GM12891 (cell line): ENCODE measurements around the gene XPO5.
A peak's percentile ranks its signal among the peaks of the same experiment; 100 is the strongest.

ENCODE experiments used
- DNase-seq: peaks from one replicate; pipeline ENCODE4 v3.0.0; 2011; ENCODE audit warnings: low spot score; ENCODE audit not compliant: insufficient read length
- FAIRE-seq: peaks from 2 replicates; lab custom pipeline; 2011; peaks lifted over from hg19 to GRCh38; lab: Jason Lieb, UNC
- PAX5 ChIP-seq: IDR thresholded peaks from 2 replicates; pipeline ENCODE4 v1.6.1; 2011; ENCODE audit warnings: low read length, moderate library complexity, mild to moderate bottlenecking; ENCODE audit not compliant: insufficient read depth, severe bottlenecking
- POLR2A ChIP-seq: IDR thresholded peaks from 2 replicates; pipeline ENCODE4 v1.6.1; 2011; ENCODE audit warnings: low read depth, low read length, control low read depth
- POLR2AphosphoS5 ChIP-seq: IDR thresholded peaks from 2 replicates; pipeline ENCODE4 v1.6.1; 2011; ENCODE audit warnings: low read depth, low read length, control low read depth
- POU2F2 ChIP-seq: IDR thresholded peaks from 2 replicates; pipeline ENCODE4 v1.6.1; 2011; ENCODE audit warnings: low read depth, mild to moderate bottlenecking, control low read depth, low read length, moderate library complexity
- SPI1 ChIP-seq: IDR thresholded peaks from 2 replicates; pipeline ENCODE4 v1.6.1; 2011; ENCODE audit warnings: low read depth, low read length, control low read depth
- TAF1 ChIP-seq: IDR thresholded peaks from 2 replicates; pipeline ENCODE4 v1.6.1; 2011; ENCODE audit warnings: low read depth, low read length, control low read depth

The XPO5 gene

DNA sequence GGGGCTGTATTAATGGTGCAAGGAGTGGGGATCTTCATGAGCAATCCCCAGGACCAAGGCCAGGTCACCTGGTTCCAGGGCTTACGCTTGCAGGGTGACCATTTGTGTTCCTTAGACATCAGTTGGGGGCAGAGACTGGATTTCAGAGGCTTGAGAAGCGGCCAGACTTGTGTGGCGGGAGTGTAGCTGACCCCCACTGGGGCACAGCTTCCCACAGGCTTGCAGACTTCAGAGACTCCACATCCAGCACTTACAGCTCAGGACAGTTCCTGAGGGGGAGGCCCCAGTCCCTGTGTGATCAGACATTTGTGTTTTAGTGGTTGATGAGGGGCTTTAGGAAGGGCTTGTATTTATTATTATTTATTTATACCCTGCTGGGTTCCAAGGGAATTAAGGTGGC, 83.2 kb downstream of the XPO5 start:
- TF ChIP-seq POLR2A = no peak
- no peak for TF ChIP-seq TAF1
- no peak for TF ChIP-seq POLR2AphosphoS5
- no peak for TF ChIP-seq PAX5
- TF ChIP-seq POU2F2 = no peak
- TF ChIP-seq SPI1 = no peak
- FAIRE-seq = no peak
- no peak for DNase-seq

DNA sequence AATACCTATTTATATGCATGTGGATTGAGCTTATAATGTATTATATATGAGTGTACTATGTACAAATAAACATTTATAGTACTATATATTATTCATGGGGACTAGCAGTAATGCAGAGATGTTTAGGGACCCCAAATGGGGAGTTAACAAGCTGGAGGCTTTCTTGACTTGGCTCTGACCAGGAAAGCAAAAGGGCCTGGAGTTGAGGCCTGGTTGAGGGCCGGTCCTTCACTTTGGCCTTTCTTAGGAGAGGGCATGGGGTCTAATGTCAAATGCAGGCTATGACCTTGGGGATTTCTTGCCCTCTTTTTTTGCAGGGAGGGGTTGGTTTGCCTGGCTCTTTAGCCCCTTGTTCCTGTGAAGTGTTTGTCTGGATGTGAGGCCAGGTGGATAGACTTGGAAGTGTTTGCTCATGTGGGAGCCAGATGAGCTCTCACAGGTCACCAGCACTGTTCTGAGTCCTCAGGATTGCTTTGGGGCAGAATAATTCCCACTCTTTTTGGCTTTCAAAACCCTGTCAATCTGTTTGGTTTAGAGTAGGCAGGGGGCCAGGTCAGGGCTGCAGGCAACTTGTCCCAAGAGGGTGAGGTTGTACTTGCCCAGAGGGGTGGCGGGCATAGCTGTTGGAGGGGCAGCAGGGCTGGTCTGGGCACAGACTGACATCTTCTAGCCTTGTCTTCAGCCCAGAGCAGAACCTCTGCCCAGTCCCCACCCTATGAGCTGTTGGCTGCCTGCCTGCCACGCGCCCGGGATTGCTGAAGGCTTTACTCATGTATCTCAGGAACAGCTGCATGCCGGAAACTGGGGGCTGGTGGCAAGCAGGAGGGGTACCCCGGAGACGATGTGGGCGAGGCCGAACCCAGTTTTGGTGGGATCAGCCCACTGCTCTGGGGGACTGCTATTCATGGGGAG, 83.8 kb downstream of the XPO5 start:
- DNase-seq = no peak
- no peak for FAIRE-seq
- TF ChIP-seq SPI1 (no peak), PAX5 (no peak), POLR2A (no peak), POU2F2 (no peak), POLR2AphosphoS5 (no peak)

DNA sequence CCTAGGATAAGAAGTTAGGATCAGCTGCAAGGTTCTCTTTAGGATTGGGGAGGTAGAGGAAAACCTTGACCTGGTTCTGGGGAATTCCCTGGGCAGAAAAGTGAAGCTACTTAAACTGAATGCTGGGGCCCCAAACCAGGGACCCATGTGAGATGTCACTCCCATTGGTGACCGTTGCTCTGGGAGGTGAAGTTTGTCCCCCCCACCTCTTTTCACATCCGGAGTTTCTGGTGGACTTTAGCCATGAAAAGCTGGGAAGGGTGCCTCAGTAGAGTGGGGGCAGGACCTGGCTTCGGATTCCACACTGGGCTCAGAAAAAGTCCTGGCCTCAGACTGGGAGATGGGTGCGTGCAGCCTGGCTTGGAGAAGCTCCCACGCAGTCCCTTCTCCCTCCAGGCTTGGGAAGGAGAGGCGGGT, 85.3 kb downstream of the XPO5 start:
- DNase-seq (no peak), FAIRE-seq (no peak)
- no peak for TF ChIP-seq POLR2A
- no peak for TF ChIP-seq PAX5
- no peak for TF ChIP-seq POLR2AphosphoS5
- no peak for TF ChIP-seq TAF1
- no peak for TF ChIP-seq POU2F2
- no peak for TF ChIP-seq SPI1

DNA sequence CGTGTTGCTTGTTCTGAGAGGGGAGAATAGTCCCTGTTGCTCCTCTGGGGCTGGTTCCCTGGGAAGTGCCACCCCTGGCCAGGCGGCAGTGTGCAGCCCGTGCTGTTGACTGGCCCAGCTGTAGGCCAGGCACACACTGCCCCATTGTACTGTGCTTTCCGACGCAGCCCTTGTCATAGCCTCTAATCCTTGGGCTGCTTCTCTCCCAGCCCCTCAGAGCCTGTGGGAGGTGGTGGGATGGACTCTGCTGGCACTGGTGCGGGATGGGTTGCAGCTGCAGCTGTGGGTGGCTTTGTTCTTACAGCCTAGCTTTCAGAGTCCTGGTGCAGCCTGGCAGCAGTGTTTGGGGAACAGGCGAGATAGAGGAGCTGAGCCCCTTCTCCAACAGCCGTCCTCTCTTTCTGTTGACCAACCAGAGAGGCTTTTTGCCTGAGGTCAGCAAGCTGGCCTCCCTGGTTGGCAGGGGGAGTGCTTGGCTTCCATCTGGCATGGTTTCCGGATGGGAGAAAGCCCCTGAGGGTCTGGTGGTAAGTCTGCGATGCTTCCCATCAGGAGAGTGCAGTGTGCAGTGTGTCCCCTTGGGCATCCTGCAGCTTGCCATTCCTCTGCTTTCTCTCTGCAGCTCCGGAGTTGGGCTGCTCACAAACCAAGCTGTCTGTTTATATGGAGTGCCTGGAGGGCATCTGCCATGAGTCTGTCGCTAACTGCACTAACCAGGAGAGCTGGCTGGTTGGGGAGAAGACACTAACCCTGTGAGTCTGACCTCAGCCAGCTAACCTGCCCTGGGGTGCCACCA, 86.4 kb downstream of the XPO5 start:
- TF ChIP-seq SPI1 = no peak
- no peak for DNase-seq
- FAIRE-seq = no peak

GRCh38 chr6:43488667-43489276, 87.1 kb downstream of the XPO5 start:
- FAIRE-seq = no peak
- no peak for DNase-seq
- TF ChIP-seq TAF1 = no peak
- no peak for TF ChIP-seq POLR2A
- TF ChIP-seq POLR2AphosphoS5 = no peak
- no peak for TF ChIP-seq SPI1
- TF ChIP-seq POU2F2 = no peak
- no peak for TF ChIP-seq PAX5

- FAIRE-seq = no peak
- DNase-seq = no peak
- no peak for TF ChIP-seq SPI1
- no peak for TF ChIP-seq POLR2AphosphoS5
- no peak for TF ChIP-seq TAF1
- TF ChIP-seq POU2F2 = no peak
- no peak for TF ChIP-seq PAX5
- no peak for TF ChIP-seq POLR2A
Measured at GRCh38 chr6:43481591-43482236, 94.1 kb downstream of the XPO5 start.

GRCh38 chr6:43481075-43481474, 94.8 kb downstream of the XPO5 start:
- TF ChIP-seq PAX5 = no peak
- TF ChIP-seq SPI1 = no peak
- no peak for TF ChIP-seq POLR2A
- TF ChIP-seq POLR2AphosphoS5 = no peak
- no peak for TF ChIP-seq TAF1
- no peak for TF ChIP-seq POU2F2
- DNase-seq = no peak
- no peak for FAIRE-seq

DNA sequence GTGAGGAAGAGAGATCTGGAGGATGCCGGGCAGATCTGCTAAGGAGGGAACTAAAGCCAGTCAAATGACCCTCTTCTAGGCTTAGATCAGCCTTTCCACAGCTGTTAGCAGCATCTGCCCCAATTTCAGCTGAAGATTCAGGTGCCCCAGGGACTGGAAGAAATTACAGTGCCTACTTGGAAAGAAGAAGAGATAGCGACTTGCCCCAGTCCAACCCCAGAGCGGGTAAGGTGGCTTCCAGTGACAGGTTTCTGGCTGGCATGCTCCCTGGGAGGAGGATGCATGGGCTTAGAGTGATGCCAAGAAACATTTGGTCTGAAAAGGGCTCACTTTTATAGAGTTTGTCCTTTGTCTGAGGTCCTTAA, 97.8 kb downstream of the XPO5 start:
- FAIRE-seq (no peak), DNase-seq (no peak)
- TF ChIP-seq POLR2A = no peak
- TF ChIP-seq SPI1 = no peak
- no peak for TF ChIP-seq PAX5
- TF ChIP-seq POLR2AphosphoS5 = no peak

DNA sequence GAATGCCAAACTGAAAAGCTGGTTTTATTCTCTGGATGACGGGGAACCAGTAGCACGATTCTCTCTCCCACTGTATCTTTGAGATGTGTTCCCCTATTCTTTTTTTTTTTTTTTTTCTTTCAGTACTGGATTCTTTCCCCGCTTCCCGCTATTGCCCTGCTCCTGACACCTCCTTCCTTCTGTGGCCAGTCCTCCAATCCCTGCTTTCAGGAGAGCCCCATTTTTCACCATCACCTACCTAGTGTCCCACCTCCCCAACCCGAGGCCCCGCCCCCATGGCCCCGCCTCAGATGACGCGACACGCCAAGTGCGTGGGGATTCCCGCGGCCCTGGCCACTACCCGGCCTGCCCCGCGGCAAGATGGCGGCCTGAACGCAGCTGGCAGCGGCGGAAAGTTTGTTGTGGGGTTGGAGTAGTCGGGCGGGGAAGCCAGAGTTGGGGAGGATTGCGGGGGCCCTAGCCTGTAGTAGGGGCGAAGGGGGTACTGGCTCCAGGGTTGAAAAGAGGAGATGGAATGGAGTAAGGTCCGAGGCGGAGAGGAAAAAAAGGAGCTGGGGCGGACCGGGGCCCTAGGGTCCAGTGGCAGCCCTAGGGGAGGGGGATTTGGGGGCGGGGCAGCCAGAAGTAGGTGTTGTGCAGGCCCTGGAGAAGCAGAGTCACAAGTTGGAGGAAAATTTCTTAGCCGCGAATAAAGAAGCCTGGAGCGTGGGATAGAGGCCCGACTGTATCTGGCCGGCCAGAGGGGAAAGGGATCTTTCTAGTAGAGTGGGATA, 98.4 kb downstream of the XPO5 start, which contains the start of gene TJAP1:
TSS of gene TJAP1 (plus strand) at position 336 of the 773 bp plus-strand sequence. CDS start 21,432 bp downstream, outside the sequence.
- TF ChIP-seq POU2F2 (0 out of 2 replicates have a peak, but pooled peaks have one; percentile 33), PAX5 (no peak), TAF1 (peak; percentile 91), POLR2AphosphoS5 (peak; percentile 83), POLR2A (peak; percentile 85)
- peak; percentile 91 for DNase-seq
- peak; percentile 99 for FAIRE-seq
